HG02759 (cell line): ENCODE data around the gene ACACA.

Experiments
- ATAC-seq: cut with Tn5 transposase; IDR thresholded peaks from one replicate; pipeline ENCODE4 v1.9.1; 2021; ENCODE audit warnings: mild to moderate bottlenecking, moderate library complexity; ENCODE audit not compliant: unreplicated experiment

Gene ACACA

GRCh38 chr17:37137906-37138514 lies 268.6 kb downstream of the ACACA start:
- ATAC-seq = no peak

DNA sequence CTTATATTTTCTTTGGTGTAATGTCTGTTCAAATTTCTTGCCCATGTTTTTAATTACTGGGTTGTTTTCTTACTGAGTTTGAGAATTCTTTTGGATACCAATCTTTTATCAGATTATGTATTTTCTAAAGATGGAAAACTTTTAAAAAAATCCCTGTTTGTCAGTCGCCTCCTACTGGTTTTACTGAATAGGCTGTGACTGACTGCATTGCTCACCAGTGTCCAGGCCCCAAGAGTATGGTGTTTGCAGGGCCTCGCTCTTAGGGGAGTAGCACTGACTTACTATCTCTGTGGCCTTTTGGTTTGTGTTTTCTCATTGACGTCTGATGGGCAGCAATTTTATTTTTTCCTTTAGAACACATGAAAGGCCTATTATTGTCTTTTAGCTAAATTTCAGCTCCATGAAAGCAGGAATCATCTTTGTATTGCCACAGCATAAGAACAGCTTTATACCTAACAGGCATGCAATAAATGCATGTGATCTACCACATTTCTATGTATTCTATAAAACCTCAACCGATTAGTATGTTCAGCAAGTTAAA lies 269.5 kb downstream of the ACACA start:
- no peak for ATAC-seq

- ATAC-seq = no peak
Observed at GRCh38 chr17:37135576-37135975, 271.1 kb downstream of the ACACA start.

DNA sequence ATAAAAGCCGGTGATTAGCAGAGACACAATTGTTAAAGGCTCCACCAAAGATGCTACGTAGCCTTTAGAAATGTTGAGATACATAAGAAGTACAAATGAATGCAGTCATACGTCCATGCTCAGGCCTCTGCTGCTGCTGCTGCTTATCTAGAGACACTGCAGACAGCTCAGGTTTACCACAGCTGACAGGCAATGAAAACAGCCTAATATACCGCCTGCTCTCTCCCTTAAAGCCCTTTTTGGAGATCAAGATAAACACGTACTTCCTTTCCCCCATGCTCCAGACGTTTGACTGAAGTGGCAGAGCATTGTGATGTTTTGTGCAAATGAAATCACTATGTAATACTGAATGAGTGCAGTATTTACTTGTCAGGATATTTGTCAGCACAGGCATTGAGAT lies 272.6 kb downstream of the ACACA start:
- no peak for ATAC-seq

DNA sequence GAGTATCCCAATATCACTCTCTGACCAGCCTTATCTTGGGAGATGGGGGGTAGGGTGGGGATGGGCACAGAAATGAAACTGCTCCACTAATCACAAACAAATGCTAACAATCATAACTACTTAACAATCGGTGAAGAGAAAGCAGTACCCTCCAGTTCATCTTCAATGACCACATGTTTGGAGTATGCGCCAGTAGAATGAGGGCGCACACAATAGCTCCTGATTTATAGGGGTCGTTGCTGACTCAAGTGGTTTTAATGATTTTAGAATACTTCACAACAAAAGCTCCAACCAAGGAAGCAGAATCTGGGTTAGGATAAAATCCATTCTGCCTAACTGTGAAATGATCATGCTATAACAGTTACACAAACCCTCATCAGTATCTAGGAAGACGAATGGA lies 273.5 kb downstream of the ACACA start:
- no peak for ATAC-seq

GRCh38 chr17:37131669-37132611 lies 274.7 kb downstream of the ACACA start:
- no peak for ATAC-seq

- ATAC-seq = no peak
Observed at GRCh38 chr17:37130984-37131446, 275.6 kb downstream of the ACACA start.

GRCh38 chr17:37124821-37125173 lies 281.8 kb downstream of the ACACA start:
- no peak for ATAC-seq

- ATAC-seq = no peak
Observed at GRCh38 chr17:37123941-37124820, 282.5 kb downstream of the ACACA start.

DNA sequence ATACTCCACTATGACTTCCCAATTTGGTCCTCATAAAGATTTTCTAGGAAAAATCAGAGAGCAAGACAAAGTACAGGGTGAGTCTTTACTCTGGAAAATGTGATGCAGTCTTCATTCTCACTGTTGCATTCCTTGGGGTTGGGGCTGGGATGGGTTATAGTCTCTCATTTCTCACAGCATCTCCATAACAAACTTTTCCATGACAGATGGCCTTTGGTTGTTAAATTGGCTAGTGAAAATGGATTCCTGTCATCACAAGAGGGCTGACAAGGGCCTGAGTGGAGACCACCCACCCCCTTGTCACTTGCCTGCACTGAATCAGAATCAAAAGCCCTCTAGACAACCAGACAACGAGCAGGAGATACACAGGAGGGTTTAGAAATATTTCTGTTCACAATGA lies 283.2 kb downstream of the ACACA start:
- no peak for ATAC-seq

GRCh38 chr17:37121616-37122015 lies 285.0 kb downstream of the ACACA start:
- no peak for ATAC-seq

DNA sequence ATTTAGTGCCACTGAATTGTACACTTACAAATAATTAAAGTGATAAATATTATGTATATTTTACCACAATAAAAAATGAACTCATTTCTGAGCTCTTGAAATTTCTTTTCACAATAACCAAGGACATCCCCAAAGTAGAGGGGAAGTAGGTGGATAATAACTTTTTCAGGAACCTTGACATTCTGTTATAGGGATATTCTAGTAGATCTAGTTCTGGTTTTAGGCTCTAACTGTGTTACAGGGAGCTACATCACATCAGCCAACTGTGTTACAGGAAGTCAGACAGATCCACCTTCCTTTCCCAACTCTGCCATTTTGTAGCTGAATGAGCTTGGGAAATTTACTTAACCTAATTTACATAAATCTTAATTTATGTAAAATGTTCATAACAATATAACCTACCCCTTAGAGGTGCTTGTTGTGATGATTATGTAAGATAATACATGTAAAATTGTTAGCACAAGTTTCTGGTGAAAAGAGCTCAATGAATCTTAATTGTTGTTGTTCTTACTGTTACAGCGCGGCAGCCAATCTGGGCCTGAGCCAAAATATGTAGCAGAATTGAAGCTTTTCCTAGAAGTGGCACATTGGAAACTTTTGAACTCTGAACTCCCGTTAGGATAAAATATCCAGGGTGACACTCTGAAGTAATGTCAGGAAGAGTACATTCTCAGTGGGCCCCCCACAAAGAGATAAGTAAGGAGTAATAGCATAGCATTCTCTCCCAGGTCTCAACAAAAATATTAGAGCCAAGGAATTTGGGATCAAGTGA lies 288.1 kb downstream of the ACACA start:
- ATAC-seq = no peak

GRCh38 chr17:37117373-37118142 lies 289.1 kb downstream of the ACACA start:
- ATAC-seq = no peak

- no peak for ATAC-seq
Observed at GRCh38 chr17:37116671-37117185, 289.9 kb downstream of the ACACA start.

GRCh38 chr17:37111329-37111728 lies 295.3 kb downstream of the ACACA start:
- no peak for ATAC-seq

GRCh38 chr17:37110746-37111145 lies 295.9 kb downstream of the ACACA start:
- ATAC-seq = no peak

- no peak for ATAC-seq
Observed at GRCh38 chr17:37109731-37110710, 296.6 kb downstream of the ACACA start.

DNA sequence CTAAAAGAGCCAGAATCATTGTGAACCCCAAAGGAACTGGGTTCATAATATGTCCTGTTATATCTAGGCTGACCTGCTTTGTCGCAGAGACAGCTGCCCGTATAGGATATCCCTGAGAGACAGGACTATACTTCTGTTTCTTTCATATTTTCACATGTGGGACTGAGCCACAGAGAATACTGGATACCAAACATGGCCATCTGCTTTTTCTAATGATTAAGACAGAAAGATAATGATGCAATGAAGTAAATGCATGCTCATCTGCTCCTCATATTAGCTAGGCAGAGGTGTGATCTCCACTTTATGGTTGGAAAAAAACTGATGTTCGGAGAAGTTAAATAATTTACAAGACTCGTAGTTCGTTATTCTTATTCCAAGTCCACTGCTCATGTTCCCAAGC lies 297.5 kb downstream of the ACACA start:
- no peak for ATAC-seq
